HepG2 (cell line): ENCODE measurements around the gene NKAIN4. TPM values are rescaled to one million over a fixed set of nuclear protein-coding genes. Genes with fewer than 3 reads are reported as not detected.

ENCODE experiments used
- BORCS8-MEF2B ChIP-seq: sonication (generic); formaldehyde crosslinking; IDR thresholded peaks from 2 replicates; pipeline ENCODE4 v1.8.0; 2022; ENCODE audit warnings: mild to moderate bottlenecking, missing genetic modification reagents
- CHD2 ChIP-seq: IDR thresholded peaks from 2 replicates; pipeline ENCODE4 v1.6.1; 2011; ENCODE audit warnings: low read depth, low read length, improper control_type of control experiment
- EZH2 ChIP-seq: conservative IDR thresholded peaks from 2 replicates; pipeline ENCODE4 v1.6.1; 2012; ENCODE audit warnings: mild to moderate bottlenecking, low read depth, low read length, moderate library complexity
- GATAD1 ChIP-seq: IDR thresholded peaks from 2 replicates; pipeline ENCODE4 v1.6.1; 2016; ENCODE audit warnings: missing genetic modification reagents, missing compliant biosample characterization
- IRF2 ChIP-seq: IDR thresholded peaks from 2 replicates; pipeline ENCODE4 v1.6.1; 2018; ENCODE audit warnings: missing genetic modification reagents, missing compliant biosample characterization
- JDP2 ChIP-seq: sonication (generic); formaldehyde crosslinking; IDR thresholded peaks from 2 replicates; pipeline ENCODE4 v1.8.1; 2022; ENCODE audit warnings: missing genetic modification reagents, borderline replicate concordance
- KDM3A ChIP-seq: IDR thresholded peaks from 2 replicates; pipeline ENCODE4 v1.6.1; 2018; ENCODE audit warnings: low read depth, missing compliant biosample characterization
- MIER2 ChIP-seq: IDR thresholded peaks from 2 replicates; pipeline ENCODE4 v1.6.1; 2016; ENCODE audit warnings: missing biosample characterization, missing genetic modification reagents
- MYNN ChIP-seq: sonication (generic); formaldehyde crosslinking; IDR thresholded peaks from 2 replicates; pipeline ENCODE4 v1.4.0; 2020; ENCODE audit warnings: mild to moderate bottlenecking, low read depth, missing genetic modification reagents
- PATZ1 ChIP-seq: sonication (generic); formaldehyde crosslinking; IDR thresholded peaks from 2 replicates; pipeline ENCODE4 v1.4.0; 2020; ENCODE audit warnings: missing genetic modification reagents
- RAD51 ChIP-seq: fragments of 450-650 bp; IDR thresholded peaks from 2 replicates; pipeline ENCODE4 v1.6.1; 2016; ENCODE audit warnings: borderline replicate concordance
- RXRA ChIP-seq: sonication (generic); formaldehyde crosslinking; IDR thresholded peaks from 2 replicates; pipeline ENCODE4 v1.5.1; 2020; ENCODE audit warnings: missing genetic modification reagents
- SMAD1 ChIP-seq: sonication (generic); formaldehyde crosslinking; IDR thresholded peaks from 2 replicates; pipeline ENCODE4 v1.4.0; 2020; ENCODE audit warnings: missing genetic modification reagents, low read depth, mild to moderate bottlenecking, borderline replicate concordance
- ZBED4 ChIP-seq: sonication (generic); formaldehyde crosslinking; IDR thresholded peaks from 2 replicates; pipeline ENCODE4 v1.4.0; 2020; ENCODE audit warnings: missing genetic modification reagents, borderline replicate concordance
- ZBTB33 ChIP-seq: sonication (generic); formaldehyde crosslinking; IDR thresholded peaks from 2 replicates; pipeline ENCODE4 v1.4.0; 2020; ENCODE audit warnings: missing genetic modification reagents
- ZFYVE20 ChIP-seq: sonication (generic); formaldehyde crosslinking; IDR thresholded peaks from 2 replicates; pipeline ENCODE4 v1.8.0; 2023; ENCODE audit warnings: low read depth, mild to moderate bottlenecking, moderate library complexity, missing genetic modification reagents, borderline replicate concordance
- ZNF430 ChIP-seq: sonication (generic); formaldehyde crosslinking; IDR thresholded peaks from 2 replicates; pipeline ENCODE4 v1.9.0; 2021; ENCODE audit warnings: mild to moderate bottlenecking, missing genetic modification reagents
- ZNF674 ChIP-seq: sonication (generic); formaldehyde crosslinking; IDR thresholded peaks from 2 replicates; pipeline ENCODE4 v1.5.0; 2020; ENCODE audit warnings: low read depth, mild to moderate bottlenecking, missing genetic modification reagents
- ZNF747 ChIP-seq: sonication (generic); formaldehyde crosslinking; IDR thresholded peaks from 2 replicates; pipeline ENCODE4 v1.8.1; 2023; ENCODE audit warnings: missing genetic modification reagents, mild to moderate bottlenecking, borderline replicate concordance
- ZNF773 ChIP-seq: sonication (generic); formaldehyde crosslinking; IDR thresholded peaks from 2 replicates; pipeline ENCODE4 v1.4.0; 2020; ENCODE audit warnings: missing genetic modification reagents, borderline replicate concordance
- ZNF879 ChIP-seq: sonication (generic); formaldehyde crosslinking; IDR thresholded peaks from 2 replicates; pipeline ENCODE4 v1.8.1; 2023; ENCODE audit warnings: missing genetic modification reagents
- ZNF883 ChIP-seq: sonication (generic); formaldehyde crosslinking; IDR thresholded peaks from 2 replicates; pipeline ENCODE4 v1.5.1; 2020; ENCODE audit warnings: mild to moderate bottlenecking, missing genetic modification reagents; ENCODE audit errors: not compliant biosample characterization
- polyA plus RNA-seq, 8 experiments: library from polyadenylated mRNA; depleted of rRNA in 3 of 8; stranded (reverse) in 7 of 8; unstranded in 1 of 8; fragments of >200 nt; fragmentation: Illumina TruSeq in 4 of 8; extraction: Trizol in 4 of 8; gene quantifications; 2 replicates each; pipeline versions ENCODE4 v1.2.1 to v1.2.3, GENCODE V29; 2011 to 2016; ENCODE audit warnings: low read depth in 4 of 8, missing spikeins in 1 of 8, mixed read lengths in 1 of 8; ENCODE audit not compliant: insufficient read depth in 1 of 8
- total RNA-seq, 5 experiments: library from RNA; depleted of rRNA; stranded (reverse); fragments of >200 nt; fragmentation: Illumina TruSeq; extraction: Trizol; gene quantifications; 2 replicates each; pipeline ENCODE4 v1.2.3, GENCODE V29; 2016; ENCODE audit warnings: low read depth in 1 of 5

The NKAIN4 gene
- total and polyA plus RNA-seq, 2 of the 13 experiments (the other 11 are each of a cell fraction or from before 2014, with no cell fraction given) = not detected

GRCh38 chr20:63223121-63223825 lies 31.0 kb downstream of the NKAIN4 start (continued):
- TF ChIP-seq PATZ1 = peak; percentile 34; the same call in 1 of the 2 replicates
- TF ChIP-seq MYNN (CRISPR knock-in tag) = peak; percentile 33; the same call in 1 of the 2 replicates
- no peak for TF ChIP-seq ZNF773 (CRISPR knock-in tag)
- TF ChIP-seq ZBED4 (CRISPR knock-in tag) = 0 out of 2 replicates have a peak, but pooled peaks have one; percentile 26
- no peak for TF ChIP-seq ZNF430 (CRISPR knock-in tag)
- TF ChIP-seq RXRA (CRISPR knock-in tag) = 0 out of 2 replicates have a peak, but pooled peaks have one; percentile 23
- TF ChIP-seq ZNF883 = peak; percentile 51
- 0 out of 2 replicates have a peak, but pooled peaks have one; percentile 25 for TF ChIP-seq MIER2
- TF ChIP-seq GATAD1 (CRISPR knock-in tag) = peak; percentile 60; the same call in 1 of the 2 replicates
- no peak for TF ChIP-seq CHD2
- no peak for TF ChIP-seq RAD51
- TF ChIP-seq SMAD1 (CRISPR knock-in tag) = 0 out of 2 replicates have a peak, but pooled peaks have one; percentile 26
- no peak for TF ChIP-seq ZFYVE20
- TF ChIP-seq JDP2 (CRISPR knock-in tag) = no peak
- TF ChIP-seq ZNF747 (CRISPR knock-in tag) = 0 out of 2 replicates have a peak, but pooled peaks have one; percentile 54
- TF ChIP-seq IRF2 (CRISPR knock-in tag) = 0 out of 2 replicates have a peak, but pooled peaks have one; percentile 15
- TF ChIP-seq EZH2 = peak; percentile 41; the same call in 1 of the 2 replicates
- TF ChIP-seq ZBTB33 (CRISPR knock-in tag) = 0 out of 2 replicates have a peak, but pooled peaks have one; percentile 6
- TF ChIP-seq BORCS8-MEF2B = 0 out of 2 replicates have a peak, but pooled peaks have one; percentile 23
- 0 out of 2 replicates have a peak, but pooled peaks have one; percentile 42 for TF ChIP-seq KDM3A (CRISPR knock-in tag)
- 0 out of 2 replicates have a peak, but pooled peaks have one; percentile 61 for TF ChIP-seq ZNF674 (CRISPR knock-in tag)
- no peak for TF ChIP-seq ZNF879 (CRISPR knock-in tag)
